Caki2 (cell line): ENCODE measurements around the gene GNL1. TPM values are rescaled to one million over a fixed set of nuclear protein-coding genes. Genes with fewer than 3 reads are reported as not detected.
"Not testable (repeated sequence)": the region's sequence is repeated elsewhere in the genome, so short reads cannot be mapped to it uniquely, and the experiment has no call there.

Experiments used
- DNase-seq: peaks from one replicate; pipeline ENCODE4 v3.0.0-alpha.2; 2015; ENCODE audit warnings: low read depth
- in situ Hi-C: cut with HindIII; loops from 2 replicates; pipeline ENCODE4 v1.10.0; 2016; ENCODE audit warnings: low sequenced_read_pairs, low pct_unique_long_range_greater_than_20kb, mixed read lengths
- total RNA-seq: library from RNA; depleted of rRNA; stranded (reverse); fragments of >200 nt; shearing (Covaris generic); gene quantifications from 2 replicates; pipeline ENCODE4 v1.2.3, GENCODE V29; 2014; ENCODE audit warnings: low replicate concordance; rRNA removed

GNL1 gene, protein sequence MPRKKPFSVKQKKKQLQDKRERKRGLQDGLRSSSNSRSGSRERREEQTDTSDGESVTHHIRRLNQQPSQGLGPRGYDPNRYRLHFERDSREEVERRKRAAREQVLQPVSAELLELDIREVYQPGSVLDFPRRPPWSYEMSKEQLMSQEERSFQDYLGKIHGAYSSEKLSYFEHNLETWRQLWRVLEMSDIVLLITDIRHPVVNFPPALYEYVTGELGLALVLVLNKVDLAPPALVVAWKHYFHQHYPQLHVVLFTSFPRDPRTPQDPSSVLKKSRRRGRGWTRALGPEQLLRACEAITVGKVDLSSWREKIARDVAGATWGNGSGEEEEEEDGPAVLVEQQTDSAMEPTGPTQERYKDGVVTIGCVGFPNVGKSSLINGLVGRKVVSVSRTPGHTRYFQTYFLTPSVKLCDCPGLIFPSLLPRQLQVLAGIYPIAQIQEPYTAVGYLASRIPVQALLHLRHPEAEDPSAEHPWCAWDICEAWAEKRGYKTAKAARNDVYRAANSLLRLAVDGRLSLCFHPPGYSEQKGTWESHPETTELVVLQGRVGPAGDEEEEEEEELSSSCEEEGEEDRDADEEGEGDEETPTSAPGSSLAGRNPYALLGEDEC
- total RNA-seq = 23.5 and 36.9 TPM in 2 replicates

DNA sequence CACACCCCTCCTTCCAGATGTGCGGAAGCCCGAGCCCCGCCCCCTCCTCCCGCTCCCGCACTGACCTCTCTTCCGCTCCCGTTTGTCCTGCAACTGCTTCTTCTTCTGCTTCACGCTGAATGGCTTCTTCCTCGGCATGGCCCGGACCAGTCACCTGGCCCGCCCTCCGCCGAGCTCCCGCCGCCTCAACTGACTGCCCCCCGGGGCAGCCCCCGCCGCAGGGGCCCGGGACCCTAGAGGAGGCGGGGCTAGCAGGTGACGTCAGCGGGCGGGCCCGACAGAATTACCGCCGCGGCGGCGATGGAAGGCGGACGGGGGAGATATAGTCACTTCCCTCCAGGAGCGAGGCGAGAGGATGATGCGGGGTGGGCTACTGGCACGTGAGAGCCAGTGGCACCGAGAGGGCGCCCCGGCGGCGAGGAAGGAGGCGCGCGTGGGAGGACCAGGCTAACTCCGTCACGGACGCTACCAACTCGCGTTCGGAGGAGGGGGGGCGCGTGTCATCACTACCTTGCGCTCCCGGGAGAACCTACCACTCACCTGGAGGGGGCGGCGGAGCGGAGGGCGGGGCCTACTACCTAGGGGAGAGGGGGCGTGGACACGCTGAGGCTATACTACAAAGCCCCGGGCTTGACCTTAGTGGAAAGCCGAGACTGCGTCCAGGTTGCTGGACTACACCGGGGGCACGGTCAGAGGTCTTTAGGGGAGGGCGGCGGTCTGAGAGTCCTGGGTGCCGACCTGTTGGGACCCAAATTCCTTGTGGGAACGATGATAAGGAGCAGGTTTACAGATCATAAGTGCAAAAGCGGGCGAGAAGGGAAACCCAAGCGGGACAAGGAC, at the start of gene GNL1:
GNL1 (minus strand) TSS at position 424 of the 840 bp plus-strand sequence; CDS start at position 138, 286 bp downstream.
- in situ Hi-C loops = no loop called here
- DNase-seq = peak; percentile 93

GRCh38 chr6:30603961-30604360, 47.7 kb upstream of the GNL1 start:
- in situ Hi-C loops = no loop called here

DNA sequence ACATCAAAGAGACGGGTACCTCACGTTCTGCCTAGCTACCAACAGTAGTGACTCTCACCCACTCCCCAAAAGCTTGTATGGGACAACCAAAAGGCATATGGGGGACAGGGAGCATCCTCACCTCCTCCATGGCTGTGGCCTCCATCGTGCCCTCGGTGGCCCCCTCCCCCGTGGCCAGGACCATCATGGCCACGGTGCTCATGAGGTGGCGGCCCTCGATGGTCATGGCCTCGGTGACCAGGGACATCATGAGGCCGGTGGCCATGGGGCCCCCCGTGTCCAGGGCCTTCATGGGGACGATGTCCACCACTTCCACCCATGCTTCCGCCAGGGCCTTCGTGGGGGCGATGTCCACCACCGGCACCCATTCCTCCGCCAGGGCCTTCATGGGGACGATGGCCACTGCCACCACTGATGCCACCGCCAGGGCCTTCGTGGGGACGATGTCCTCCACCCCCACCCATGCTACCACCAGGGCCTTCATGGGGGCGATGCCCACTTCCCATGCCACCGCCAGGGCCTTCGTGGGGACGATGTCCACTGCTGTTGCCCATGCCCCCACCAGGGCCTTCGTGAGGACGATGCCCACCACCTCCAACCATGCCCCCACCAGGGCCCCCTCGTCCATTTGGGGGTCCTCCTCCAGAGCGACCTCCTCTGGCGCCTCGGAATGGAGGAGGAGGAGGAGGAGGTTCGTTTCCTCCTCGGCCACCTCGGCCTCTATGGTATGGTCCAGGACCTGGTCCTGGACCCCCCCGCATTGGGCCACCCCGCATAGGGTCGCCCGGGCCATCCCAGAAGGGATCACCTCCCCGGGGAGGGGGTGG, 45.7 kb upstream of the GNL1 start:
- in situ Hi-C loops = no loop called here

More at GRCh38 chr6:30603961-30604360, 47.7 kb upstream of the GNL1 start:
- DNase-seq = no peak

GRCh38 chr6:30601436-30601814, 45.1 kb upstream of the GNL1 start:
- in situ Hi-C loops = no loop called here
- no peak for DNase-seq

More for the DNA sequence above, 45.7 kb upstream of the GNL1 start:
- no peak for DNase-seq

DNA sequence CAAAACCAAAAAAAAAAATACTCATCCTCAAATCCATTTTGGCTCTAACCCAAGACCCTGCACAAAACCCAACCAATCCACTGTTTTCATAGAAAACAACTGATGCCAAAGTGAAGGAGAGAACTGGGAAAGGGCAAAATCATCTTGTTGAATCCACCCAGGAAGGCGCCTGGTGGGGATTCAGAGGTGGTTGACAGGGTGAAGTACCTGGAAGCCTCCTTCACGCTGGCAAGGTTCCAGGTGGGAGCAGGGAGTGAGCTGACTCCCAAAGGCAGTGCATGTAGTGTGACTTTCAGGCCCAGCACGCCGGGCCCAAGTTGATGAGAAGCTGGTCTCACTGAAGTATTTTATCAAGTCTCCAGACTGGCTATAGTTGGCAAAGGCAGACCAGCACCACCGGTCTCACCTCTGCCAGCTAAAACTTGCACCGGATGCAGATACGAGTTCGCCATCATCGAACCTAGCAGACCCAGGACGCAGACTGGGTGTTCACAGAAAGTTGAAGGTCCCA, 44.2 kb upstream of the GNL1 start:
- in situ Hi-C loops = no loop called here
- no peak for DNase-seq

GRCh38 chr6:30599625-30600324, 43.5 kb upstream of the GNL1 start:
- no peak for DNase-seq
- in situ Hi-C loops = no loop called here

- in situ Hi-C loops = no loop called here
Measured at GRCh38 chr6:30598912-30599624, 42.8 kb upstream of the GNL1 start.

DNA sequence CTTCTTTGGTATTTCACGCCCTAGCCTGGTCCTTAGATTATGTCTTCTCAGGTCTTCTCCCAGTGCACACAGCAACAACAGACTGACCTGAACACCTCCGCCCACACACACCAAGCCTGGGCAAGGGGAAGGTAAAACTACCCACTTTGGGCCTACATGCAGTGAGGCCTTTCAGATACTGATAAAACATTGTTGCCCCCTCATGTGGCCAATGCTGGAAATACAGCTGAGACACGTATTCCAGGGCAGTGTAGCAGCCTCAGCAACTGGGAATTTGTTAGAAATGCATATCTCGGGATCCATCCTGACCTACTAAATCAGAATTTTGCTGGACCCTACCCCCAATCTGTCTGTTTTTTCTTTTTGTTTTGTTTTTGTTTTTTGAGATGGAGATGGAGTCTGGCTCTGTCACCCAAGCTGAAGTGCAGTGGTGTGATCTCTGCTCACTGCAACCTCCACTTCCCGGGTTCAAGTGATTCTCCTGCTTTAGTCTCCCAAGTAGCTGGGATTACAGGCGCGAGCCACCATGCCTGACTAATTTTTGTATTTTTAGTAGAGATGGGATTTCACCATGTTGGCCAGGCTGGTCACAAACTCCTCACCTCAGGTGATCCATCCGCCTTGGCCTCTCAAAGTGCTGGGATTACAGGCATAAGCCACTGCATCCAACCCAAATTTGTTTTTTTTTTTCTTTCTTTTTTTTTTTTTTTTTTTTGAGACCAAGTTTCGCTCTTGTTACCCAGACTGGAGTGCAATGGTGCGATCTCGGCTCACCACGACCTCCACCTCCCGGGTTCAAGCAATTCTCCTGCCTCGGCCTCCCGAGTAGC, 41.2 kb upstream of the GNL1 start:
- DNase-seq = peak; percentile 54
- in situ Hi-C loops = not testable (repeated sequence)

More at GRCh38 chr6:30598912-30599624, 42.8 kb upstream of the GNL1 start:
- no peak for DNase-seq

DNA sequence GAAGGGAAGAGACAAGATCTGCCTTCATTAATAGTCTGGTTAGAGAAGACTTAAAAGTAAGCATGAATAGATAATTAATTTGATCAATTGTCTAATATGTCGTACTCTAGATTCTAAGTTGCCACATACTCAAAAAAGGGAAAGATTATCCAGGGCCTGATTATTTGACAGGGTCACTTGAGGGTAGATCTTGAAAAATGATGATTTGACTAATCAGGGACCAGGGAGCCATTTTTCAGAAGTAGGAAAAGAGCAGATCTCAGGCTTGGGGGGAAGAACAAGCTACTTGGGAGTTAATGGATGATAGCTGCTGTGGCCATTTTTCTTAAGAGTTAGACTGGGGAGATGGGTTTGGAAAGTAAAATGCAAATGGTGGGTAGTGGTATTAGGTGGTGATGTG, 36.0 kb upstream of the GNL1 start:
- in situ Hi-C loops = no loop called here

GRCh38 chr6:30591008-30591407, 34.7 kb upstream of the GNL1 start:
- in situ Hi-C loops = no loop called here
- DNase-seq = peak; percentile 23

More for the DNA sequence above, 36.0 kb upstream of the GNL1 start:
- DNase-seq = no peak

DNA sequence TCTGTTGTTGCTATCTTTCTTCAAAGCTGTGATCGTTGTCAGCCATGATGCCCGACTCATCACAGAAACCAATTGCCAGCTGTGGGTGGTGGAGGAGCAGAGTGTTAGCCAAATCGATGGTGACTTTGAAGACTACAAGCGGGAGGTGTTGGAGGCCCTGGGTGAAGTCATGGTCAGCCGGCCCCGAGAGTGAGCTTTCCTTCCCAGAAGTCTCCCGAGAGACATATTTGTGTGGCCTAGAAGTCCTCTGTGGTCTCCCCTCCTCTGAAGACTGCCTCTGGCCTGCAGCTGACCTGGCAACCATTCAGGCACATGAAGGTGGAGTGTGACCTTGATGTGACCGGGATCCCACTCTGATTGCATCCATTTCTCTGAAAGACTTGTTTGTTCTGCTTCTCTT, 34.2 kb upstream of the GNL1 start:
- in situ Hi-C loops = no loop called here
- no peak for DNase-seq

DNA sequence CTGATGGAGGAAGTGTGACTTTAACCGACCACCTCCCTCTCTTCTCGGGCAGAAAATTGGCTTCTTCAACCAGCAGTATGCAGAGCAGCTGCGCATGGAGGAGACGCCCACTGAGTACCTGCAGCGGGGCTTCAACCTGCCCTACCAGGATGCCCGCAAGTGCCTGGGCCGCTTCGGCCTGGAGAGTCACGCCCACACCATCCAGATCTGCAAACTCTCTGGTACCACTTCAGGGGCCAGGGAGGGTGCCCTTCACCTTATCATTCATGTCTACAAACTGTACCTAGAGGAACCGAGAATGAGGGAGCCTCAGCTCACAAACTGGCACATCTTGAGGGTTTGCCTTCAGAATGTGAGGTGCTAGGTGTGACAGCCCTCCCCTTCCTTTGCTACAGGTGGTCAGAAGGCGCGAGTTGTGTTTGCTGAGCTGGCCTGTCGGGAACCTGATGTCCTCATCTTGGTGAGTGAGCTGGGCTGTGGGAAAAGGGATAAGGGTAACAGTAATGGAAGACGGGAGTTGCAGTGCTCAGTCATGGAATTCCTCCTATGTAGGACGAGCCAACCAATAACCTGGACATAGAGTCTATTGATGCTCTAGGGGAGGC, 33.6 kb upstream of the GNL1 start:
- in situ Hi-C loops = no loop called here
- DNase-seq = no peak

GRCh38 chr6:30583921-30584320, 27.6 kb upstream of the GNL1 start:
- in situ Hi-C loops = no loop called here
- DNase-seq = no peak

DNA sequence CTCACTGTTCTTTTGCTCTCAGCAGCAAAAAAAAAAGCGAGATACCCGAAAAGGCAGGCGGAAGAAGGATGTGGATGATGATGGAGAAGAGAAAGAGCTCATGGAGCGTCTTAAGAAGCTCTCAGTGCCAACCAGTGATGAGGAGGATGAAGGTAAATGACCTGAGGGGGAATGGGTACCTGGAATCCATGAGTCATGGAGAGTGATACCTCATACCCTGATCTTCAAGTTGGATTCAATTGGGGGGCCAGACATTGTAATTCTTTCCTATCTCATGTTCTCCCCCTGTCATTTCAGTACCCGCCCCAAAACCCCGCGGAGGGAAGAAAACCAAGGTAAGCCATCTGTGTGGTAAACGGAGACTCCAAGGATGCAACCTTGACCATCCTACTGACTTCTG, 21.8 kb upstream of the GNL1 start:
- in situ Hi-C loops = no loop called here
- DNase-seq = no peak

- in situ Hi-C loops = no loop called here
- no peak for DNase-seq
Measured at GRCh38 chr6:30573113-30573512, 16.8 kb upstream of the GNL1 start.

DNA sequence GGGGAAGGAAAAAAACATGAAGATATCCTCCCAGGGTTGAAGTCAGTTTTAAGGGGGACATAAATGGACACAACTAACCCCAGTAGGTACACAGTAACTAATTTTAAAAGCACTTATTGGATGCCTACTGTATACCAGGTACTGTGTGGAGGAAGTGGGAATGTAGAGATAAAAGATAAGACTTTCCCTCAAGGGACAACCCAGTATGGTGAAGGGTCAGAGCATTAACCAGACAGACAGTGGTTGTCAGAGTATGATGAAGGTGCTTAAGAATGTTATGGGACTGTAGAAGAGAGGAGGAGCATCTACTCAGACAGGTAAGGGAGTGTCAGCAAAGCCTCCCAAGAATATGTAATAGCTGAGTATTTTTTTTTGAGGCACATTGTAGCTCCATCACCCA, 15.9 kb upstream of the GNL1 start:
- no peak for DNase-seq
- in situ Hi-C loops = no loop called here
